Hepatocyte (in vitro differentiated cells): ENCODE measurements around the gene TRMT2A.

Experiments
- EZH2 ChIP-seq: fragments of 200-600 bp; sonication (generic); IDR thresholded peaks from 2 replicates; pipeline ENCODE4 v1.6.1; 2016; ENCODE audit warnings: antibody characterized with exemption, mild to moderate bottlenecking, borderline replicate concordance
- EZH2phosphoT487 ChIP-seq: fragments of 200-600 bp; sonication (generic); IDR thresholded peaks from one replicate; pipeline ENCODE4 v1.6.1; 2018; ENCODE audit warnings: antibody characterized with exemption, mild to moderate bottlenecking, low read depth, moderate library complexity; ENCODE audit not compliant: unreplicated experiment, severe bottlenecking
- TF ChIP-seq, protein P1 (sequence below): fragments of 200-600 bp; sonication (generic); IDR thresholded peaks from 2 replicates; pipeline ENCODE4 v1.5.1; 2016; ENCODE audit warnings: antibody characterized with exemption, mild to moderate bottlenecking; ENCODE audit not compliant: poor library complexity

DNA sequence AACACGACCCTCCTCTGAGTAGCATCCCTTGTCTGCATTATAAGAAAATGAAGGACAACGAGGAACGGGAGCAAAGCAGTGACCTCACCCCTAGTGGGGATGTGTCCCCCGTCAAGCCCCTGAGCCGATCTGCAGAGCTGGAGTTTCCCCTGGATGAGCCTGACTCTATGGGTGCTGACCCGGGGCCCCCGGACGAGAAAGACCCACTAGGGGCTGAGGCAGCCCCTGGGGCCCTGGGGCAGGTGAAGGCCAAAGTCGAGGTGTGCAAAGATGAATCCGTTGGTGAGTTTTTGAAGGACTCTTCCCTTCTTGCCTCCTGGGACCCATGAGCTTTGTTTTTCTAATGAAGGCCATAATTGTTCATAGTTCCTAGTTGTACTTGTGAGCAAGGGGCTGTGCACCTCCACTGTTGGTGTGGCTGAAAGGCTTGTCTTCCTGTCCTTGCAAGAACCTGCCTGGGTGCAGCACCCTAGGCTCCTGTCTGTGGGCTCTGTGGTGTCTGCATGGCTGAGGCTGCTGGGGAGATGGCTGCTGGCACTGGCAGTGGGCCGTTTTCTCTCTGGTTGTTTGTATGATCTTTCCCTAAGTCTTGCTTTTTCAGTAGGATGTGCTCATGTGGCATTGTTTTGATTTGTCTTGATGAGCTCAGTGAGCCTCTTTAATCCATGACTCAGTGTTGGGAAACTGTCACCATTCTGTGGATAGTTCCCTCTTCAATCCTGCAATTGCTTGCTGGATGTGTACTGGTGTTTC lies 26.9 kb downstream of the TRMT2A start:
- TF ChIP-seq, protein P1, sequence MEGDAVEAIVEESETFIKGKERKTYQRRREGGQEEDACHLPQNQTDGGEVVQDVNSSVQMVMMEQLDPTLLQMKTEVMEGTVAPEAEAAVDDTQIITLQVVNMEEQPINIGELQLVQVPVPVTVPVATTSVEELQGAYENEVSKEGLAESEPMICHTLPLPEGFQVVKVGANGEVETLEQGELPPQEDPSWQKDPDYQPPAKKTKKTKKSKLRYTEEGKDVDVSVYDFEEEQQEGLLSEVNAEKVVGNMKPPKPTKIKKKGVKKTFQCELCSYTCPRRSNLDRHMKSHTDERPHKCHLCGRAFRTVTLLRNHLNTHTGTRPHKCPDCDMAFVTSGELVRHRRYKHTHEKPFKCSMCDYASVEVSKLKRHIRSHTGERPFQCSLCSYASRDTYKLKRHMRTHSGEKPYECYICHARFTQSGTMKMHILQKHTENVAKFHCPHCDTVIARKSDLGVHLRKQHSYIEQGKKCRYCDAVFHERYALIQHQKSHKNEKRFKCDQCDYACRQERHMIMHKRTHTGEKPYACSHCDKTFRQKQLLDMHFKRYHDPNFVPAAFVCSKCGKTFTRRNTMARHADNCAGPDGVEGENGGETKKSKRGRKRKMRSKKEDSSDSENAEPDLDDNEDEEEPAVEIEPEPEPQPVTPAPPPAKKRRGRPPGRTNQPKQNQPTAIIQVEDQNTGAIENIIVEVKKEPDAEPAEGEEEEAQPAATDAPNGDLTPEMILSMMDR = no peak
- TF ChIP-seq EZH2phosphoT487 (no peak), EZH2 (no peak)
